Type B pancreatic cell (in vitro differentiated cells): ENCODE measurements around the gene SMARCC1. TPM values are rescaled to one million over a fixed set of nuclear protein-coding genes. Genes with fewer than 3 reads are reported as not detected.

Source experiments
- DNase-seq: peaks from one replicate; pipeline ENCODE4 v3.0.0; 2021; ENCODE audit warnings: mixed read lengths; ENCODE audit not compliant: unreplicated experiment; ENCODE audit errors: extremely low spot score
- H3K27ac Mint-ChIP-seq: 2 replicates; pipeline ENCODE4 v1.8.0; 2021; ENCODE audit warnings: mild to moderate bottlenecking, mixed read lengths
- H3K27me3 Mint-ChIP-seq: 2 replicates; pipeline ENCODE4 v1.8.0; 2021; ENCODE audit warnings: mixed read lengths
- H3K36me3 Mint-ChIP-seq: 2 replicates; pipeline ENCODE4 v1.8.0; 2021; ENCODE audit warnings: mixed read lengths
- H3K4me1 Mint-ChIP-seq: one replicate; pipeline ENCODE4 v1.8.0; 2021; ENCODE audit warnings: mixed read lengths; ENCODE audit not compliant: unreplicated experiment
- H3K4me3 Mint-ChIP-seq: 2 replicates; pipeline ENCODE4 v1.8.0; 2021; ENCODE audit warnings: mild to moderate bottlenecking, mixed read lengths
- H3K9me3 Mint-ChIP-seq: 2 replicates; pipeline ENCODE4 v1.8.0; 2021; ENCODE audit warnings: mixed read lengths
- total RNA-seq: library from RNA; stranded (reverse); gene quantifications from 2 replicates; pipeline ENCODE4 v1.2.1, GENCODE V29; 2021; ENCODE audit warnings: low replicate concordance
- TF ChIP-seq, protein P1 (sequence below): fragments of 200-600 bp; sonication (generic); conservative IDR thresholded peaks from 2 replicates; pipeline ENCODE4 v1.5.0; 2021; ENCODE audit warnings: antibody characterized with exemption, mild to moderate bottlenecking

The SMARCC1 gene
- total RNA-seq, 1 donor from 2014 or later, result 200 TPM

DNA sequence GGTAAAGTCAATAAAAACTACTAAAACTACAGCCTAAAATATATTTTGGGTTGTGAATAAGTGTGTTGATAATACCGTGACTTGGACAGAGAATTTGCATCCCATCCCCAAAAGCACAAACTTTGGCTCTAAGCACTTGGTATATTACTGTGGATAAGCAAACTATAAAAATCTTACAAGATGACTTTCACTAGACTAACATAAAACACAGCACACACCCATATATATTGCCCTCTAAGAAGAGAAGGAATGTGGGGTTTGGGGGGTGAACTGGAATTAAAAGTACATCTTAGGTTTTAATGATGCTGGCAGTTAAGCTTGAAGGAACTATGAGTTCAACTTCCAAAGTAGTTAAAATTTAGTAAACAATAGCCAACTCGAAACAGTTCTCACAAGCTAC is 174.4 kb downstream of the SMARCC1 start:
- Mint-ChIP-seq H3K36me3 (peaks cover 44% of the 10 kb centered on the region), H3K4me3 (no peak overlapping the region)
- TF ChIP-seq, protein P1, sequence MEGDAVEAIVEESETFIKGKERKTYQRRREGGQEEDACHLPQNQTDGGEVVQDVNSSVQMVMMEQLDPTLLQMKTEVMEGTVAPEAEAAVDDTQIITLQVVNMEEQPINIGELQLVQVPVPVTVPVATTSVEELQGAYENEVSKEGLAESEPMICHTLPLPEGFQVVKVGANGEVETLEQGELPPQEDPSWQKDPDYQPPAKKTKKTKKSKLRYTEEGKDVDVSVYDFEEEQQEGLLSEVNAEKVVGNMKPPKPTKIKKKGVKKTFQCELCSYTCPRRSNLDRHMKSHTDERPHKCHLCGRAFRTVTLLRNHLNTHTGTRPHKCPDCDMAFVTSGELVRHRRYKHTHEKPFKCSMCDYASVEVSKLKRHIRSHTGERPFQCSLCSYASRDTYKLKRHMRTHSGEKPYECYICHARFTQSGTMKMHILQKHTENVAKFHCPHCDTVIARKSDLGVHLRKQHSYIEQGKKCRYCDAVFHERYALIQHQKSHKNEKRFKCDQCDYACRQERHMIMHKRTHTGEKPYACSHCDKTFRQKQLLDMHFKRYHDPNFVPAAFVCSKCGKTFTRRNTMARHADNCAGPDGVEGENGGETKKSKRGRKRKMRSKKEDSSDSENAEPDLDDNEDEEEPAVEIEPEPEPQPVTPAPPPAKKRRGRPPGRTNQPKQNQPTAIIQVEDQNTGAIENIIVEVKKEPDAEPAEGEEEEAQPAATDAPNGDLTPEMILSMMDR, result no peak

DNA sequence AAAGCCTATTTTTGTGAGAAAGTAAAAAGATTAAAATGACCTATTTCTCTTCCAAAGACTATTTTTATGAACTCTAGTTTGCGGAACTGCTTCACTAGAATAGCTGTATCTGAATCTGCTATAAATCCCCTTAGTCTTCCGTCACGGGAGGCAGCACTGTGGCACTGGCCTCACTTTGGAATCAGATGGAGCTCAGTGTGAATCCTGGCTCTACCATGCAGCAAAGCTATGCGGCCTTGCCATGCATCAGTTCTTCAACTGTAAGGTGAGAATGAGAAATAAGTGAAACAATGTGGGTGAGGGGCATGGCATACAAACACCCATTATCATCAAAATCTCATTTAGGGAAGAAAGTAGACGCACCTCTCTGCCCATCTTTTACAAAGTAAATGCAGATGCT is 175.5 kb downstream of the SMARCC1 start:
- Mint-ChIP-seq H3K9me3 (no peaks in the 10 kb centered on the region), H3K4me3 (no peak overlapping the region)

More for the DNA sequence above, 174.4 kb downstream of the SMARCC1 start:
- no peak for DNase-seq
- Mint-ChIP-seq H3K27me3 (no peaks in the 10 kb centered on the region), H3K9me3 (no peaks in the 10 kb centered on the region), H3K4me1 (no peaks in the 10 kb centered on the region), H3K27ac (no peak overlapping the region)

DNA sequence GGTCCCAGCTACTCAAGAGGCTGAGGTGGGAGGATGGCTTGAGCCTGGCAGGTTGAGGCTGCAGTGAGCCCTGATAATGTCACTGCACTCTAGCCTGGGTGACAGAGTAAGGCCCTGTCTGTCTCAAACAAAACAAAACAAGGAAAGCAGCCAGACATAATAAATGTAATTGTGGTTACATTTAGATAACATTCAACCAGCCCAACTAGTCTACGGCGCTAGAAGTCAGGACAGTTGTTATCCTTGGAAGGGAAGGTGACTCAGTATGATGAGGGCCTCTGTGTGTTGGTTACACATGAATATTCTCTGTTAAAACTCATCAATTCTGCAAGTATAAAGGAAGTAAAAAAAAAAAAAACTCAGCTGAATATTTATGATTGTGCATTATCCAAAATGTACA is 176.0 kb downstream of the SMARCC1 start:
- no peak overlapping the region for H3K27ac Mint-ChIP-seq
- no peaks in the 10 kb centered on the region for H3K4me1 Mint-ChIP-seq
- H3K27me3 Mint-ChIP-seq, result no peaks in the 10 kb centered on the region
- no peaks in the 10 kb centered on the region for H3K9me3 Mint-ChIP-seq
- H3K36me3 Mint-ChIP-seq, result peaks cover 42% of the 10 kb centered on the region
- H3K4me3 Mint-ChIP-seq, result no peak overlapping the region
- no peak for DNase-seq
- TF ChIP-seq, protein P1, result no peak

More for the DNA sequence above, 175.5 kb downstream of the SMARCC1 start:
- peaks cover 44% of the 10 kb centered on the region for H3K36me3 Mint-ChIP-seq
- DNase-seq, result no peak
- H3K27me3 Mint-ChIP-seq, result no peaks in the 10 kb centered on the region
- H3K27ac Mint-ChIP-seq, result peak overlapping the region; percentile 40
- TF ChIP-seq, protein P1, result no peak
- H3K4me1 Mint-ChIP-seq, result no peaks in the 10 kb centered on the region

DNA sequence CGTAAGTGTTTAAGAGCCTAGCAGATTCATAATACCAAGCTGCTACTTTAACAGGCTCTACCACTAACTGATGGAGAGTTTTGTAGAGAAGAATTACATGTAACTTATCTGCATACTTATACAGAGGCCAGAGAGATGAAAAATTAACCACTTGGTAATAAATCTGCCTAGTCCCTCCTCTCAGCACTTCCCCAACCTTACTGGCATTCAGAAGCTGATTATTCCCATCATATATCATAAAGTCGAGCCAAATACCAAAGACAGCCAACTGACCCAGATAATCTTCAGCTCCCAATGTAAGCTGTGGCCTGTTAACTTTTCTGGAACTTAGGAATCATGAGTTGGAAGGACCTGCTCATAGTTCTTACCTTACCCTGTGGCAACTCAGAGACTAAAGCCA is 177.5 kb downstream of the SMARCC1 start:
- H3K4me3 Mint-ChIP-seq, result no peak overlapping the region
- no peak overlapping the region for H3K27ac Mint-ChIP-seq
- no peaks in the 10 kb centered on the region for H3K4me1 Mint-ChIP-seq
- no peaks in the 10 kb centered on the region for H3K27me3 Mint-ChIP-seq
- no peak for DNase-seq
- TF ChIP-seq, protein P1, result no peak
- H3K36me3 Mint-ChIP-seq, result peaks cover 30% of the 10 kb centered on the region
- no peaks in the 10 kb centered on the region for H3K9me3 Mint-ChIP-seq

DNA sequence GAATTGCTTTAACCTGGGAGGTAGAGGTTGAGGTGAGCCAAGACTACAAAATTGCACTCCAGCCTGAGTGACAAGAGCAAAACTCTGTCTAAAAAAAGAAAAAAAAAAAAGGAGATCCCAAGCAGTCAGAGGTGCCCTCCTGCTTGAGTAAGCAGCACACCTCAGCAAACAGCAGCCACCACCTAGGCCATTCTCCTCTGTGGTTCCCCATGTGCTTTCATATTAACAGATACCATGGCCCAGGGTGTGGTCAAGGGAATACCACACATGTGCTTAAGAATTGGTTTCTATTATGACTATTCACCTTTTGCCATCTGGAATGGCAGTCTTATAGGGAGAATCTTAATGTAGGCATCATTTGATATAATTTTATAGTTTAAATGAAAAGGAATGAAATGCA is 178.4 kb downstream of the SMARCC1 start:
- H3K27ac Mint-ChIP-seq, result no peak overlapping the region
- DNase-seq, result no peak
- no peaks in the 10 kb centered on the region for H3K27me3 Mint-ChIP-seq
- H3K4me1 Mint-ChIP-seq, result no peaks in the 10 kb centered on the region
- H3K9me3 Mint-ChIP-seq, result no peaks in the 10 kb centered on the region
- peaks cover 23% of the 10 kb centered on the region for H3K36me3 Mint-ChIP-seq
- TF ChIP-seq, protein P1, result no peak
- no peak overlapping the region for H3K4me3 Mint-ChIP-seq

DNA sequence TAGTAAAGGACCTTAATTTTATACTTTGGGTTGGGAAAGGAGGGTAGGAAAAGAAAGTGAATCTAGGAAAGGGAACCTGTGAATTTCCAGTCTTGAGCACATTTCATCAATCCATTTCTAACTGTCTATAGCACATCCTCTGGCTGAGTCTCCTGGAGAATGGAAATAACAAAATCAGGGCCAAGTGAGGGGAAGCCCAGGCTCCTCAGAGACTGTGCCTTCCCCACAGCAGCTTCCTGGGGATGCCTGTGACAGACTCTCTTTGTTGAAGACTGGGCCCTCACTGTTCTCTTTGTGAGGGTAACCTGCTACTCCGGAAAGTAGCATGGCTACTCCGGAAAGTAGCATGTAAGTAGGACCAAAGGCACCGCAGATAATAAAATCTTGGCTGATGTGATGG is 180.4 kb downstream of the SMARCC1 start:
- H3K4me1 Mint-ChIP-seq, result no peaks in the 10 kb centered on the region
- H3K4me3 Mint-ChIP-seq, result no peak overlapping the region
- TF ChIP-seq, protein P1, result no peak
- no peak for DNase-seq
- peaks cover 30% of the 10 kb centered on the region for H3K36me3 Mint-ChIP-seq
- no peak overlapping the region for H3K27ac Mint-ChIP-seq
- no peaks in the 10 kb centered on the region for H3K9me3 Mint-ChIP-seq
- no peaks in the 10 kb centered on the region for H3K27me3 Mint-ChIP-seq
